ENCODE measurements around the gene DYDC2. TPM values are rescaled to one million over a fixed set of nuclear protein-coding genes. Genes with fewer than 3 reads are reported as not detected.

The DYDC2 gene
- total RNA-seq, 4 donors from 2014 or later: not detected

GRCh38 chr10:80405626-80406025 lies 49.0 kb downstream of the DYDC2 start:
- no peak for TF ChIP-seq CTCF (IDR thresholded peaks at IDR 0.05)
- ATAC-seq (ENCODE audit: low FRiP score) (no peak), DNase-seq (ENCODE audit: low spot score) (no peak)

DNA sequence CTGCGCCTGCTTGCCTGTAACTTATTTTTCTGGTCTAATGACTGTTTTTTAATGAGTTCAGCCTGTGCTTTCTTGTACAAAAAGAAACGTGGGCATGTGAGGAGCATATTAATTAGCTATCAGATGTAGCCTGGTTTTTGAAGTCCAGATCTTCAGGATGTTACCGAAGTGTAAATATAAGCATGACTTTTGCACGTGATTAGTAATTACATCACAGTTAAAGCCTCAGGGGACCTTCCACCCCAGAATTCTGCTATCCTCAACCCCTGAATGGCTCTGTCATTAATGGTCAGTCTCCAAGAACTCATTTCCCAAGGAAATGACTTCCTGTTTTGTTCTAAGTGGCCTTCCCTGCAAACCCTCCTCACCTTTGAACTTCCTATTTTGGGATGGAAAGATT lies 49.6 kb downstream of the DYDC2 start:
- ATAC-seq (ENCODE audit: low FRiP score) (no peak), DNase-seq (ENCODE audit: low spot score) (no peak)
- TF ChIP-seq CTCF (IDR thresholded peaks at IDR 0.05): no peak

DNA sequence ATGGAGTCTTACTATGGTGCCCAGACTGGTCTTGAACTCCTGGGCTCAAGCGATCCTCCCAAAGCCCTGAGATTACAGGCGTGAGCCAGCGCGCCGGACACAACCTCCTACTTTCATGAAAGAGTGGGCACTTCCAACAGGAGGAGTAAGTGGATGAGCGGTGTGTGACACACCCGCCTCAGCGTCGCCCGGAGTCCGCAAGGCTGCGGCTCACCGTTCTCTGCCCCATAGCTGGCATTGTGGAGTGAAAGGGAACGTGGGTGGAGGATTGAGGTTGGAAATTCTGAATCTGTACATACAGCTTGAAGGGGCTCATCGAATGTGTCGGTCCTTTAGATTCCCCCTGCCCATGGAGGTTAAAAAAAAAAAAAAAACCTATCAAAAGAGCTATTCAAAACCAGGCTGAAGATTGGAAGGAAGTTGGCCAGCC lies 51.2 kb downstream of the DYDC2 start:
- ATAC-seq (ENCODE audit: low FRiP score) (peak; percentile 65), DNase-seq (ENCODE audit: low spot score) (no peak)
- no peak for TF ChIP-seq CTCF (IDR thresholded peaks at IDR 0.05)

DNA sequence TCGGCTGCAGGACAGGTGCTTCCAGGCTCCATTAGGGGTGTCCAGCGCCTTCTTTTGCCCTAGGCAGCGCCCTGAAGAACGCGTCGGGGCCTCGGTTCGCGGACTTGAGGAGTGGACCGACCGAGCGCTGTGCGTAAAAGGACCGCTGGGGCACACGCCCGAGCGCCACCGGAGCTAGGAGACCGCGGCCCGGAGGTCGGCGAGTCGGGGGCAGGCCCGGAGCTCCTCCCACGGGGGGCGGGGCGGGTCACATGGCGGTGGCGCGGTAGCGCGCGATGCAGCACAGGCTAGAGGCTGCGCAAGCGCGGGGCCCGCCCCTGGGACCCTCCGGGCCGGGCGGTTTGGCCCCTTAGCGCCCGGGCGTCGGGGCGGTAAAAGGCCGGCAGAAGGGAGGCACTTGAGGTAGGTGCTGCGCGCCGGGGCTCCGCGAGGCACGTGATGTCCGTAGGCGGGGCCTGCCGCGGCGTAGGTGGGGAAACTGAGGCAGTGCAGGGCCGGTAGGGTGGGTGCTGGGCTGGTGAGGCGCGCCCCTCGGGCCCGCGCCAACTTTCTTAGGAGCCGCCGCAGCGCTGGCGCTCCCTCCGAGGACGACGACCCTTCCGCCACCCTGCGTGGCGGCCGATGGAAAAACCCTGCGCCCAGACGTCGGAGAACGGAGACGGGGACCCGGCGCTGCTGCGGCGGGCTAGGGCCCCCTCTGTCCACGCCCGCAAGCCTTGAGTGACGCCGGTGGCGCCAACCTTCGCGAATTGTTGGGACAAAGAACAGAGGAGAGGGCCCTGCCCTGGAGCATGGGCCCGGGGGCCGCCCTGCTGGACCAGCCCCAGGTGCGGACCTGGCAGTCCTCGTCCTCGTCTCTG lies 51.9 kb downstream of the DYDC2 start, which contains the start of gene PRXL2A:
Gene PRXL2A (plus strand): TSS at position 310 of the 860 bp plus-strand sequence. CDS start 11,917 bp downstream, outside the sequence.
- ATAC-seq (ENCODE audit: low FRiP score): peak; percentile 85
- peak in 1 of 3 donors; percentile 0 for TF ChIP-seq CTCF (IDR thresholded peaks at IDR 0.05)
- peak; percentile 57 for DNase-seq (ENCODE audit: low spot score)

GRCh38 chr10:80409121-80409520 lies 52.5 kb downstream of the DYDC2 start:
- no peak for ATAC-seq (ENCODE audit: low FRiP score)

DNA sequence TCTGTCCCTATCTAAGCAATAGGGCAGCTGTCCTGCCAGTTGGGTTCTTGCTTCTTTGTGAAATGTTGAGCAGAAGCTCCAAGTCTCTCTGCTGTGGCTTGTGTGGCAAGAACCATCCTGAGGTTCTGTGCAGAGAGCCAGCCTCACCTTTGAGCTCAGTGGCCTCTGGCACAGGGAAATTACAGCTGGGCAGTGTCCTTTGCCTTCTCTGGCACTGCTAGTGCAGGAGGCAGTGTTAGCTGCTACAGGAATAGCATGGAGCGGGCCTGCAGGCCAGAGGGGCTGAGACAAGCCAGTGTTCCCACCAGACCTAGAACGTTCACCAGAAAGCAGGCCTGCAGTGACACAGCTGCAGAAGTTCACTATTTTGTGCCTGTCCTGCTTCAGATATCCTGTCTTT lies 53.5 kb downstream of the DYDC2 start:
- DNase-seq (ENCODE audit: low spot score) (no peak), ATAC-seq (ENCODE audit: low FRiP score) (no peak)
- no peak for TF ChIP-seq CTCF (IDR thresholded peaks at IDR 0.05)

More at GRCh38 chr10:80409121-80409520, 52.5 kb downstream of the DYDC2 start:
- DNase-seq (ENCODE audit: low spot score): no peak
- no peak for TF ChIP-seq CTCF (IDR thresholded peaks at IDR 0.05)

Data from omental fat pad (tissue), 4 donors.